A673 (cell line): ENCODE measurements around the gene SDCCAG8. TPM values are rescaled to one million over a fixed set of nuclear protein-coding genes. Genes with fewer than 3 reads are reported as not detected.

Experiments used
- BruUV-seq: library from RNA; stranded (reverse); fragments of 400-500 nt; replicated peaks from 2 replicates; lab custom pipeline; 2021; lab: Mats Ljungman, UMichigan
- CTCF ChIA-PET: fragments of 300-600 bp; sonication (Branson Sonifier 250); formaldehyde crosslinking; loops from one replicate; lab custom pipeline; 2022; ENCODE audit warnings: antibody characterized with exemption; lab: Charles Lee
- POLR2A ChIA-PET: fragments of 300-600 bp; sonication (Branson Sonifier 250); formaldehyde crosslinking; loops from one replicate; lab custom pipeline; 2022; ENCODE audit warnings: antibody characterized with exemption; ENCODE audit not compliant: low non-redundant PET; lab: Charles Lee
- DNase-seq: peaks from one replicate; pipeline ENCODE4 v3.0.0-alpha.2; 2015; ENCODE audit warnings: low spot score
- H3K27ac ChIP-seq: fragments of 200-600 bp; sonication (generic); 2 replicates; pipeline ENCODE4 v1.5.1; 2016; ENCODE audit warnings: mixed run types, low read depth, mild to moderate bottlenecking, mixed read lengths, antibody characterized with exemption, low read length; ENCODE audit not compliant: poor library complexity, severe bottlenecking
- H3K27me3 ChIP-seq: fragments of 200-600 bp; sonication (generic); replicated peaks from 2 replicates; pipeline ENCODE4 v1.6.1; 2017; ENCODE audit warnings: mixed run types, low read depth, mild to moderate bottlenecking, mixed read lengths, antibody characterized with exemption, low read length; ENCODE audit not compliant: insufficient read depth, poor library complexity
- H3K36me3 ChIP-seq: fragments of 200-600 bp; sonication (generic); 2 replicates; pipeline ENCODE4 v1.6.1; 2016; ENCODE audit warnings: mixed run types, mild to moderate bottlenecking, mixed read lengths, antibody characterized with exemption, low read length; ENCODE audit not compliant: insufficient read depth, poor library complexity, severe bottlenecking
- H3K4me1 ChIP-seq: fragments of 200-600 bp; sonication (generic); 2 replicates; pipeline ENCODE4 v1.6.1; 2017; ENCODE audit warnings: mixed run types, mild to moderate bottlenecking, mixed read lengths, antibody characterized with exemption, low read length; ENCODE audit not compliant: insufficient read depth, poor library complexity, severe bottlenecking
- H3K4me3 ChIP-seq: fragments of 200-600 bp; sonication (generic); 2 replicates; pipeline ENCODE4 v1.5.1; 2016; ENCODE audit warnings: low read depth, mixed run types, mild to moderate bottlenecking, mixed read lengths, low read length; ENCODE audit not compliant: poor library complexity, severe bottlenecking
- H3K9me3 ChIP-seq: fragments of 200-600 bp; sonication (generic); 2 replicates; pipeline ENCODE4 v1.6.1; 2016; ENCODE audit warnings: mixed run types, low read depth, mild to moderate bottlenecking, mixed read lengths, antibody characterized with exemption, low read length; ENCODE audit not compliant: poor library complexity, severe bottlenecking
- CTCF ChIP-seq: fragments of 300-800, 200-600 bp; sonication (generic); conservative IDR thresholded peaks from 2 replicates; pipeline ENCODE4 v1.5.1; 2017; ENCODE audit warnings: low read depth, mild to moderate bottlenecking, antibody characterized with exemption, low read length, moderate library complexity, mixed read lengths
- EZH2 ChIP-seq: fragments of 200-600 bp; sonication (generic); IDR thresholded peaks from 2 replicates; pipeline ENCODE4 v1.6.1; 2017; ENCODE audit warnings: borderline replicate concordance, low read depth, mild to moderate bottlenecking, mixed read lengths, antibody characterized with exemption, low read length; ENCODE audit not compliant: poor library complexity, severe bottlenecking
- intact Hi-C: fragments of 100-400 bp; cut with micrococcal nuclease; formaldehyde crosslinking; loops from one replicate; pipeline ENCODE4 v1.10.0; 2022; ENCODE audit not compliant: unreplicated experiment
- total RNA-seq: library from RNA; stranded (reverse); gene quantifications from 2 replicates; pipeline ENCODE4 v1.2.3, GENCODE V29; 2021

Gene SDCCAG8
- total RNA-seq, 1 experiment from 2014 or later, result 9.1 TPM

DNA sequence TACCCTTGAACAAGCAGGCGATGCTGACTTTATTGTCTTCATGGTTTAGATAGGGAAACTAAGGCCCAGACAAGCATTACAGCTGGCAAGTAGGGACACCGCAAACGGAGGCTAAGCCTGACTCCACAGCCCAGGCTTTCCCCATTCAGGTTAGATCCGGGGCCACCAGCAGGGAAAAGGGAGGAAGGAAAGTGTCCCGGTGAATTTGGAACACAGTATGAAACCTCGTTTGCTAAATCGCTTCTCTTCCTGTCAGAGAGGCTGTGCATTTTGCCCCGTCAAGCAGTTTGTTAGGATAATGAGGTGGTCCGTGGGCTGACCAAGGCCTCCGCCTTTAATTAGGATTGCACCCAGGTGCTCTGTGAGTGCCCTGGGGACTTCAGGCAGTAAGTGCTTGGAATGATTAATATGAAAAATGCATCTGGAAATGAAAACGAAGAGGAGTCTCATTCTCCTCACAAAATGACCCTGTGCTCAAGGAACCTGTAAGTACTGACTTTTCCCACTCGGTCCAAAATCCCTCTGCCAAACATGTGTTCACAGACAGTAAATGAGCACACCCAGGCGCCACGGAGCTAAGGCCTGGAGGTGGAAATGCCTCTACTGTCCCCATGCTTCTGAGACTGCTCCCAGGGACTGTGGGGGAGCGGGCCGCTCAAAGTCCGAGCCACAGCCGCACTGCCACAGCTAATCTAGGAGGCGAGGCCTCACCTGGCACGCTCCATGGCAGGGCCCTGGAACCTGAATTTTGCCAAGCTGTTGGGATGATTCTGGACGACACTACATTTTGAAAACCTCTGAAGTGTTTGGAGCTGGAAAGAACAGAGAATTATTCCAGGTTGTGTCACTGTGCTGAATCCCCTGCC is 234.1 kb downstream of the SDCCAG8 start:
- peaks cover 17% of the 10 kb centered on the region for H3K4me1 ChIP-seq
- ChIA-PET POLR2A (no interaction called here), CTCF (no interaction called here)
- no peaks in the 10 kb centered on the region for H3K9me3 ChIP-seq
- BruUV-seq, result no TSS peak
- no peaks in the 10 kb centered on the region for H3K36me3 ChIP-seq
- no peaks in the 10 kb centered on the region for H3K27me3 ChIP-seq
- TF ChIP-seq CTCF (no peak), EZH2 (no peak)
- H3K4me3 ChIP-seq, result no peak overlapping the region
- no peak for DNase-seq
- intact Hi-C loops, result no loop called here
- no peak overlapping the region for H3K27ac ChIP-seq

DNA sequence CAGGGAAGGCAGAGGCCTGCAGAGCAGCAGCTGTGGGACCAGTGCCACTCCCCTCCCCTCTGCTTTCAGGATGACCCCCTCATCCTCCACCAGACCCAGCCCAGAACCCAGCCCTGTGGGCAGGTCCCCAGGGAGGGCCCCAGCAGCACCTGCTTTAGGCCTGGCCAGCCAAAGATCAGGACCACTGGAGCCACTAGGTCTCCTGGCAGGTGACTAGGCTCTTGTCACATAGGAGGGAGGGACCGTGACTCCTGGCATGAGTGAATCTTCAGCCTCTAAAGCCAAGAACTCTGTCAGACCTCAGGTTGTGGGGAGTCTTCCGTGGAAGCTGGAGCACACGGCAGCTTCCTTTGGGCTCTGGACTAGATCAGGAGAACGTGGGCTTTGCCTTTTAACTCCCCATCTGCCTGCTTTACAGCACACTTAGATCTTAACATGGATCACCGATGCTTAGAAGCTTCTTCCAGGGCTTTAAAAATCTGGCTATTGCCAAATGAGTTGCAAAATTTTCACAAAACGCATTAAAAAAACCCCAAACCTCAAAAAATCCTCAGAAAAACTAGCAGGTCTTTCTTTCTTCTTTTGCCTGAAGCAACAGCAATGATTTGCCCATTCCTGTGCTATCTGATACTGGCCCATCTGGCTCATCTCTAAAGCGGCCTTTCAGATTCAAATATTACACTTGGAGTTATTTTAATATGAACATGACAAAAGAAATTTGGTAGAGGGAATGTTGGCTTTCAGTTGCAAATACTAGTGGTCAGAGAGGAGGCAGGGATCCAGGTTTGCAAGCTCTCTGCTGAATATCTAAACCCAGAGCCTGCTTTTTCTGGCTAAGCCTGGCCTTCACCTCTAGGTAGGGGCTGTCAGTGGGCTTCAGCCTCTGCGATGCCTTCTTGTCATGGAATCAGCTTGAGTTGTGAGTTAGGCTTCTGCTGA is 235.2 kb downstream of the SDCCAG8 start:
- peaks cover 28% of the 10 kb centered on the region for H3K4me1 ChIP-seq
- no peaks in the 10 kb centered on the region for H3K36me3 ChIP-seq
- TF ChIP-seq CTCF (no peak), EZH2 (no peak)
- BruUV-seq, result no TSS peak
- DNase-seq, result no peak
- no peaks in the 10 kb centered on the region for H3K27me3 ChIP-seq
- POLR2A ChIA-PET, result interaction anchor here (0.6 kb wide), 1 partner anchor 18 kb away, joined by 5 read pairs; no protein-coding TSS in a partner anchor
- no peaks in the 10 kb centered on the region for H3K9me3 ChIP-seq
- H3K27ac ChIP-seq, result no peak overlapping the region
- intact Hi-C loops, result no loop called here
- CTCF ChIA-PET, result no interaction called here
- no peak overlapping the region for H3K4me3 ChIP-seq
